HG03159 (cell line): ENCODE measurements around the gene UCKL1.
A peak's percentile ranks its signal among the peaks of the same experiment; 100 is the strongest.
"Not testable (repeated sequence)": the region's sequence is repeated elsewhere in the genome, so short reads cannot be mapped to it uniquely, and the experiment has no call there.

Experiments
- ATAC-seq: cut with Tn5 transposase; IDR thresholded peaks from one replicate; pipeline ENCODE4 v1.9.1; 2021; ENCODE audit warnings: mild to moderate bottlenecking, moderate library complexity; ENCODE audit not compliant: unreplicated experiment

UCKL1 gene

GRCh38 chr20:63955827-63956663 lies at the start of gene UCKL1:
Gene UCKL1, minus strand, starts transcription at chr20:63956416. Its CDS starts 44 bp downstream, at chr20:63956372.
- peak; percentile 69 for ATAC-seq

DNA sequence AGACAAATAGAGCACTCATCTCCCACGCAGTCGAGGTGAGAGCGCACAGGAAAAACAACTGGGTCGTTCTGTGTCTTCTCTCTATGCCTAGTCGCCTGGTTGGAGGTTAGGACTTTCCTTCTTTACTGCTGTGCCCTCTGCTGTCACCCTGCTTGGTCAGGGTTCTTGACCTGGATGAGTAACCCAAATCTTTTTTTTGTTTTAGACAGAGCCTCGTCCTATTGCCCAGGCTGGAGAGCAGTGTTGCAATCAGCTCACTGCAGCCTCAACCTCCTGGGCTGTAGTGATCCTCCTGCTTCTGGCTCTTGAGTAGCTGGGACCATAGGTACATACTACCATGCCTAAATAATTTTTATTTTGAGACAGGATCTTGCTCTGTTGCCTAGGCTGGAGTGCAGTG lies 49.2 kb upstream of the UCKL1 start:
- no peak for ATAC-seq

- no peak for ATAC-seq
Observed at GRCh38 chr20:64003960-64004725, 47.9 kb upstream of the UCKL1 start.

DNA sequence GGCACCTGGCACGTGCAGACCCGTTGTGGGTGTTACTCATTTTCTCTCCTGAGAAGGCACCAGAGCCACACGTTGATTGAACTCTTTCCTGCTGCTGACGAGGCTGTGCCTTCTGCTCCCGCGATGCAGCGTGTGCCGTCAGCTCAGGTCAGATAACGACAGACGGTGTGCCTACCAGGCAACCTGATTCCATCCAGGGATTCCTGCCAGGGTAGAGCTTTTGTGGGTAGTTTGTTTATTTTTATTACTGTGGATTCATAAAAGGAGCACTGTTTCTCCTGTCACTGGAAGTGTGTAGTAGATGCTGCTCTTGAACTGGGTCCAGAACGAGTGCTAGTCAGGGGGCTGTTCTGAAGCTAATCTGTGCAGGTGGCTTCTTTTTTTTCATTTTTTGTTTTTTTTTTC lies 45.4 kb upstream of the UCKL1 start:
- ATAC-seq = no peak

DNA sequence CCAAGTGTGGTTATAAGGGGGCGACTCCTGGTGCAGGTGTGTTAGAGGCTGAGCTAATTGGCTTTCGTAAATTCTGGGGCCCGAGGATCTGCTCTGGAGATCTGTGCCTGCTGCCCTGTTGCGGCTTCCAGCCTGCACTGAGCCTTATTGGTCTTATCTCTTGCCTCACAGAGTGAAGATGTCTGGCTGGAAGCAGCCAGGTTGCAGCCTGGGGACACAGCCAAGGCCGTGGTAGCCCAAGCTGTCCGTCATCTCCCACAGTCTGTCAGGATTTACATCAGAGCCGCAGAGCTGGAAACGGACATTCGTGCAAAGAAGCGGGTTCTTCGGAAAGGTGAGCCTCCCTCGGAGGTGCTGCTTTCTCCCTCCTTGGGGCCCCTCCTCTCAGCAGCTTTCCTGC lies 44.7 kb upstream of the UCKL1 start:
- ATAC-seq = no peak

- ATAC-seq = no peak
Observed at GRCh38 chr20:63982937-63983336, 26.7 kb upstream of the UCKL1 start.

- ATAC-seq = peak; percentile 51
Observed at GRCh38 chr20:63980806-63981728, 24.9 kb upstream of the UCKL1 start, which contains the start of gene PRPF6. Gene PRPF6, plus strand, starts transcription at chr20:63981132. Its CDS starts 114 bp downstream, at chr20:63981246.

DNA sequence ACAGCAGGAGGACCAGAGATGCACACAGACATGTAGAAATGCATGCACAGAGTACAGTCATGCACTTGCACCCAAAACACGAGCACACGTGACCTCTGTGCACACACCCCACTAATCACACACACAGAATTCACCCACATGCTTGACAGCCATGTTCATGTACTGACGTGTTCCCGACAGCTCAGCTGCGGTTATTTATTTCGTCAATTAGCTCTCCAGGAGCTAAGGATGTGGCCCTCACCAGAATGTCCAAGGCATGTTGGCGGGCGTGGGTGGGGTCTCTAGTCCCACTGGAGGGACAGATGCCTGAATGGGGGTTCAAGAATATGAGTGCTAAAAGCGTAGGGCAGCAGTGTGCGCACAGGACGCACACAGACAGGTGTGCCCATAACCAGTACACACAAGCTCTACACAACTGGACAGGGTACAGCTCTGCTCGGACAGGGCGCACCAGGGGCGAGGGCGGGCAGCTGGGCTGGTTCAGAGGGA lies 24.1 kb upstream of the UCKL1 start:
- ATAC-seq = peak; percentile 10

GRCh38 chr20:63979557-63980316 lies 23.5 kb upstream of the UCKL1 start, which contains the start of gene SAMD10:
Gene SAMD10, minus strand, starts transcription at chr20:63979642. Its CDS starts 175 bp downstream, at chr20:63979467.
- ATAC-seq = peak; percentile 37

DNA sequence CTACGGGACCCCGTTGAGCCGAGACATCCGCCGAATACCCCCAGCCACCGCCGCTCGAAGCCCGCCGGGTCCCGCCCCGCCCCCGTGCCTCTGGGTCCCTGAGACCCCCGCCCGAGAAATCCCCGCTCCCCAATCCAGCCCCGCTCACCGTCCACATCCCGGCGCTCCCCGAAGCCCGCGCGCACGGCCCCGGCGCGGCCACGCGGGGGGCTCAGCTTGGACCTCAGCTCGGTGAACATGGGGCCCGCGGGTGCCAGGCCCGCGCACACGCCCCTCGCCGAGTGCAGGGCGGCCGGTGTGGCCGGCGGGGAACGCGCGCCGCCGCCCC lies 23.0 kb upstream of the UCKL1 start:
- no peak for ATAC-seq

DNA sequence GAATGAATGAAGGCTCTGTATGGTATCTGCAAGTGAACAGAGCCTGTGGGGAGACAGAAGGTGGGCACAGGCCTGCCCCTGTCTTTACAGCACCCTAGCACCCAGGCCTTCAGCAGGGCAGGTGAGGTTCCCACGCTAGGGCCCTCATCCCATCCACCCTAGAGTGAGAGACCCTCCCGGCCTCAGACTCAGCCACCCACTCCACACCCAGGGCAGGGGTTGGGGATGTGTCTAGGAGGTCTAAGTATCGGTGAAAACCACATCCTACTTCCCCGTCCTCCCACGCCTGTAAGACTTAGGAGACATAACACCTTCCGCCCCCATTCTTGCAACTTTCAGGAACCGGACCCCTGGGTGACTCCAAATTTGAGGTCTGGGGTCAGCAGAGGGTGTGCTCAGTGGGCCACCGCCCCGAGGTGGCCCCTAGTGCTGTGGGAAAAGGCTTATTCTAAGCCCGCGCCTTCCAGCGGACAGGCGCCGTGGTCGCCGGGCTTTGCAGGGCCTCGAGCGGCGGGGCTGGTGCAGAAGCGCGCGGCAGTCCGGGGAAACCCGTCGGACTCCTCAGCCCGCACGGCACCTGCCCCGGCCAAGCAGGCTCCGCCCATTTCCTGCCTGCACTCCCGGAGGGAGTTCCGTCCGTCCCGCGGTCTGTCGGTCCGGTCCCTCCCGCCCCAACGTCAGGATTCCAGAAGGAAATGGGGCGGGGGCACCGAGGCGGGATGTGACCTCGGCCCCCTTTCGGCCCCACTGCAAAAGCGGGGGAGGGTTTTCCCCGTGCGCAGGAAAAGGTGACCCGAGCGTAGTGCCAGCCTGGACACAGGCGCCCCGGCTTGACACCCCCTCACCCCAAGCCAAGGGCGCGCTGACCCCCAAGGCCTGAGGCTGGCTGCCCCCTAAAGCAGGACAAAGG lies 22.4 kb upstream of the UCKL1 start:
- no peak for ATAC-seq

- no peak for ATAC-seq
Observed at GRCh38 chr20:63977739-63978276, 21.6 kb upstream of the UCKL1 start.

DNA sequence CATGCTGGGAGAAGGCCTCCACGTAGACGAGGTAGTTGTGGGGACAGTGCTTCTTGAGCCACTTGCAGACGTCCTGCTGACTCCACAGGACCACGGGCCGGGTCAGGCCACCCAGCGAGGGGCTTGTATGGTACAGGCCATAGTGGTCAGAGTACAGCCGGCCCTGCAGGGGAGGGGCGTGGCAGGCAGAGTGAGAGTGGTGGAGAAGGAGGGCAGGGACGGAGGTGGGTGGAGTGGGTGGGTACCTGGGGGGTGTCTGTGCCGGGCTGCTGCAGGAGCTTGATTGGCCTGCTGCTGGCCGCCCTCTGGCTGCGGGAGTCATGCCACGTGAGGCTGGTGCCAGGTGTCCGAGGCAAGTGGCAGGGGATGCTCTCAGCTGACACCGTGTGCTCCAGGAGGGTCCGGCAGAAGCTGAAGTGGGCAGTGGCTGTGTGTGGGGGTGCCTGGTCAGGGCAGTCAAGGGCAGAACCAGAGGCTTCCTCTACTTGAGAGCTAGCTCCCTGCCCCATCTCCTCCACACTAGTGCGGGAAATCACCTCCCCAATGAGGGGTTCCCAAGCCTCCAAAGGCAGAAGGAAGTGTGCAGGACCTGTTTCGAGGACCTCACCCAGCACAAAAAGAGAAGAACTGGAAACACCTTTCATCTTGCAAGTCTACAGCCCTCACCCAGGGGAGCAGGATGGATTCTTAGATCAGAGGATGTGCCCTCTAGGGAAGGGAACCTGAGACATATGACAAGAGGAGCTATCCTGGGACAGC lies 20.9 kb upstream of the UCKL1 start:
- no peak for ATAC-seq

GRCh38 chr20:63976511-63976910 lies 20.3 kb upstream of the UCKL1 start:
- not testable (repeated sequence) for ATAC-seq

GRCh38 chr20:63974402-63975200 lies 18.4 kb upstream of the UCKL1 start:
- ATAC-seq = no peak

DNA sequence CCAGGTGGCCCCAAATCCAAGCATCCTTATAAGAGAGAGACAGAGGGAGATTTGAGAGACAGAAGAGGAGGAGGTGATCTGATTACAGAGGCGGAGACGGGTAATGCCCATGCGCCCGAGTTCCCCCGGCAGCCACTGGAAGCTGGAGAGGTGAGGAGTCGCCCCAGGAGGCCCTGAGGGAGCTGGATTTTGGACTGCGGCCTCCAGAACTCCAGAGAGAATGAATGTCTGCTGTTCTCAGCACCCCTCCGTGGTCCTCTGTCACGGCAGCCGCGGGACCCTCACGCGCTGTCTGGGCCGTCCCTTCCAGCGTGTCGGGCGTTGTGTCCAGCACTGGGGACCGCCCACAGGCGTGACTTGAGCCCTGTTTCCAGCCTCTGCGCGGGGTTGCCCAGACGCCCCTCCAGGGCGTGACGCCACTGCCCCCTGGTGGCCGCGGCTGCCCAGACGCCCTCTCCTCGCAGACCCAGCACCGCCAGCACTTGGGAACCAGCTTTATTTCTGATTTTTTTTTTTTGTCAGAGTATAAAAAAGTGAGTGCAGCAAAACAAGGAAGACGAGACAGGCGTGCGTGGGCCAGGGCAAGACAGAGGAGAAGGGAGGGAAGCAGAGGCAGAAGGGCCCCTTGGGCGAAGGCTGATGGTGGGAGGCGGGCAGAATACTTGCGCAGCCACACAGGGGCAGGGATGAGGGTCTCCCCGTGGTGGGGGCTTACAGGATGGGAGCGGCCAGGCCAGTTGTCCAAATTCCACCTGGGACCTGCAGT lies 17.6 kb upstream of the UCKL1 start:
- no peak for ATAC-seq

- no peak for ATAC-seq
Observed at GRCh38 chr20:63973160-63973479, 16.9 kb upstream of the UCKL1 start.
